GM19438 (cell line): ENCODE measurements around the gene ENDOG.
"Not testable (repeated sequence)": the region's sequence is repeated elsewhere in the genome, so short reads cannot be mapped to it uniquely, and the experiment has no call there.

Experiments used
- ATAC-seq: cut with Tn5 transposase; IDR thresholded peaks from one replicate; pipeline ENCODE4 v1.9.1; 2021; ENCODE audit warnings: low read depth; ENCODE audit not compliant: unreplicated experiment

Gene ENDOG

GRCh38 chr9:128854454-128854853 lies 36.2 kb downstream of the ENDOG start:
- not testable (repeated sequence) for ATAC-seq

DNA sequence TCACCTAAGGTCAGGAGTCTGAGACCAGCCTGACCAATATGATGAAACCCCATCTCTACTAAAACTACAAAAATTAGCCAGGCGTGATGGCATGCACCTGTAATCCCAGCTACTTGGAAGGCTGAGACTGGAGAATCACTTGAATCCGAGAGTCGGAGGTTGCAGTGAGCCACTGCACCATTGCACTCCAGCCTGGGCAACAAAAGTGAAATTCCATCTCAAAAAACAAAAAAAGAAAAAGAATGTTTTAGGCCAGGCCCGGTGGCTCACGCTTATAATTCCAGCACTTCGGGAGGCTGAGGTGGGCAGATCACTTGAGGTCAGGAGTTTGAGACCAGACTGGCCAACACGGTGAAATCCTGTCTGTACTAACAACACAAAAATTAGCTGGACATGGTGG lies 40.2 kb downstream of the ENDOG start:
- not testable (repeated sequence) for ATAC-seq

DNA sequence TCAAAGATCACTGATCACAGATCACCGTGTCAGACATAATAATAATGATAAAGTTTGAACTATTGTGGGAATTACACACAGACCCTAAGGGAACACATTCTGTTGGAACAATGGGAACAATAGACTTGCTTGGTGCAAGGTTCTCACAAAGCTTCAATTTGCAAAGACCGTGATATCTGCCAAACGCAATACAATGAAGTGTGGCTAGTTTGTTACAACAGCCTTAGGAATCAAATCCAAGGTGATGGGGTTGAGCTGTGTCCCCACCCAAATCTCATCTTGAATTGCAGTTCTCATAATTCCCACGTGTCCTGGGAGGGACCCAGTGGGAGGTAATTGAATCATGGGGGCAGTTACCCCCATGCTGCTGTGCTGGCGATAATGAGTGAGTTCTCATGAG lies 42.6 kb downstream of the ENDOG start:
- ATAC-seq: no peak

- no peak for ATAC-seq
Measured at GRCh38 chr9:128861501-128861900, 43.2 kb downstream of the ENDOG start.

DNA sequence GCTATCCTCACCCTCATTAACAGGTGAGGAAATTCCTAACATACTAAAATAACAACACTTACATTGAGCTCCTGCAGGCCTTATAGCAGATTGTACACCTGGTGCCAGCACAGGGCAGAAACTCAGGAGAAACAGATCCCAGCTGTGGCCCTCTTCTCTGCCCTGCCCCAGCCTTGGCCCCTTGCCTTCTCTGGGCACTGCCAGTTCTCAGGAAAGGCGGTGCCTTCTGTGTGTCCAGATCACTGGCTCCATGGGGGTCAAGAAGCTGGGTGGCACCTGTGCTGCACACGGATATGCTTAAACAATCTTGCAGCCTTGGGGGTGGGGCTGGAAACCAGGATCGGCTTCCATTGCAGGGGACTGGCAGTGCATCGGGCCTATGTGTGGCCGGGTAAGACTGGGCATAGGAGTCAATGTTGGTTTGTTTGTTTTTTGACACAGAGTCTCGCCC lies 44.1 kb downstream of the ENDOG start:
- ATAC-seq: no peak

DNA sequence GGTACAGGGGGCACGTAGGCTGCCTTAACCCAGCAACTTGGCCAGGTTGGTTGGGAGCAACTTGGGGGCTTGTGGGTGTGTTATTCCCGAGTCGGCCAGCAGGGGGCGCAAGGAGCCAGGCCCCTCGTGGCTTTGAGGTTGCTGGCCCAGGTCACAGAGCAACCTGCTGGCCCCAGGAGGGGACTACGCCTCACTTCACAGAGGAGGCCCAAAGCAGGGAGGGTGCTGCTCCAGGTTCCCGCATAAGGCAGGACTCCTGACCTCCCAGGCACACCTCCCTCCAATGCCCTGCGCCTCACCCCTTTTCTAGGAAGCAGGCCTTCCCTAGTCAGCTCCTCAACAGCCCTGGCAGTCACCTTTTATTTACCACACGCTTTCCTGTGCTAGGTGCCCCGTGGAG lies 45.3 kb downstream of the ENDOG start:
- ATAC-seq: no peak

- ATAC-seq: no peak
Measured at GRCh38 chr9:128870128-128870940, 52.0 kb downstream of the ENDOG start.

- ATAC-seq: not testable (repeated sequence)
Measured at GRCh38 chr9:128870941-128871265, 52.6 kb downstream of the ENDOG start.
